Measurements from ENCODE around the gene PCDHGC3. TPM values are rescaled to one million over a fixed set of nuclear protein-coding genes. Genes with fewer than 3 reads are reported as not detected.

PCDHGC3 gene
- total and polyA plus RNA-seq, 12 donors: 8.7 to 112 (median 77.6) TPM

DNA sequence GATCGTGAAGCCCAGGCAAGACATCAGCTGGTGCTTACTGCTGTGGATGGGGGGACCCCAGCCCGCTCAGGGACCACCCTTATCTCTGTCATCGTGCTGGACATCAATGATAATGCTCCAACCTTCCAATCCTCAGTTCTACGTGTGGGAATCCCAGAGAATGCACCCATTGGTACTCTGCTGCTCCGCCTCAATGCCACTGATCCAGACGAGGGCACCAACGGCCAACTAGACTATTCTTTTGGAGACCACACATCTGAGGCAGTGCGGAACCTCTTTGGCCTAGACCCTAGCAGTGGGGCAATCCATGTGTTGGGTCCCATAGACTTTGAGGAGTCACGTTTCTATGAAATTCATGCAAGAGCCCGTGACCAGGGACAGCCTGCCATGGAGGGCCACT lies 14.1 kb downstream of the PCDHGC3 start:
- DNase-seq: peak in 1 of 7 donors; percentile 45
- Histone ChIP-seq H3K4me3 (no peak overlapping the region), H3K4me1 (replicated peaks in 1 of 2) (peaks cover 4 to 48% of the 10 kb centered on the region in 2 donors), H3K27ac (peak overlapping the region in 2 of 5 donors; percentile 65 to 77), H3K9me3 (replicated peaks in 1 of 3) (no peaks in the 10 kb centered on the region), H3K27me3 (no peaks in the 10 kb centered on the region), H3K36me3 (replicated peaks in 1 of 2) (no peaks in the 10 kb centered on the region)
- intact Hi-C loops (cut with DNase I): no loop called here
- TF ChIP-seq POLR2A (IDR thresholded peaks at IDR 0.05) (no peak), CTCF (IDR thresholded peaks at IDR 0.05) (no peak)
- 90 to 100% (median 92%) methylated on average over 7 to 10 of the region's 10 CpGs for WGBS, 4 donors

DNA sequence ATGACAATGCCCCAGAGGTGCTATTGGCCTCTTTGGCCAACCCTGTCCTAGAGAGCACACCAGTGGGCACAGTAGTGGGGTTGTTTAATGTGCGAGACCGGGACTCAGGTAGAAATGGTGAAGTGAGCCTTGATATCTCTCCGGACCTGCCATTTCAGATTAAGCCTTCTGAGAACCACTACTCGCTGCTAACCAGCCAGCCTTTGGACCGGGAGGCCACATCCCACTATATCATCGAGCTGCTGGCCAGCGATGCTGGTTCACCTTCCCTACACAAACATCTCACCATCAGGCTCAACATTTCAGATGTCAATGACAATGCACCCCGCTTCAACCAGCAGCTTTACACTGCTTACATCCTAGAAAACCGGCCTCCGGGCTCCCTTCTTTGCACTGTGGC lies 14.5 kb downstream of the PCDHGC3 start:
- H3K27ac ChIP-seq: no peak overlapping the region
- intact Hi-C loops (cut with DNase I): no loop called here
- no peak overlapping the region for H3K4me3 ChIP-seq
- no peaks in the 10 kb centered on the region for H3K36me3 ChIP-seq (replicated peaks in 1 of 2)
- no peaks in the 10 kb centered on the region for H3K9me3 ChIP-seq (replicated peaks in 1 of 3)
- peaks cover 4 to 44% of the 10 kb centered on the region in 2 donors for H3K4me1 ChIP-seq (replicated peaks in 1 of 2)
- DNase-seq: peak in 1 of 7 donors; percentile 49
- no peak for TF ChIP-seq CTCF (IDR thresholded peaks at IDR 0.05)
- H3K27me3 ChIP-seq: no peaks in the 10 kb centered on the region
- WGBS, 4 donors: 93 to 98% (median 97%) methylated on average over 8 to 10 of the region's 10 CpGs

DNA sequence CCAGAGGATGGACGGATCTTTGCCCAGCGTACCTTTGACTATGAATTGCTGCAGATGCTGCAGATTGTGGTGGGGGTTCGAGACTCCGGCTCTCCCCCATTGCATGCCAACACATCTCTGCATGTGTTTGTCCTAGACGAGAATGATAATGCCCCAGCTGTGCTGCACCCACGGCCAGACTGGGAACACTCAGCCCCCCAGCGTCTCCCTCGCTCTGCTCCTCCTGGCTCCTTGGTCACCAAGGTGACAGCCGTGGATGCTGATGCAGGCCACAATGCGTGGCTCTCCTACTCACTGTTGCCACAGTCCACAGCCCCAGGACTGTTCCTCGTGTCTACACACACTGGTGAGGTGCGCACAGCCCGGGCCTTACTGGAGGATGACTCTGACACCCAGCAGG lies 15.0 kb downstream of the PCDHGC3 start:
- intact Hi-C loops (cut with DNase I): no loop called here
- H3K4me1 ChIP-seq (replicated peaks in 1 of 2): peaks cover 4 to 40% of the 10 kb centered on the region in 2 donors
- H3K9me3 ChIP-seq (replicated peaks in 1 of 3): no peaks in the 10 kb centered on the region
- H3K4me3 ChIP-seq: no peak overlapping the region
- TF ChIP-seq POLR2A (IDR thresholded peaks at IDR 0.05) (no peak), CTCF (IDR thresholded peaks at IDR 0.05) (no peak)
- DNase-seq: peak in 1 of 7 donors; percentile 48
- H3K36me3 ChIP-seq (replicated peaks in 1 of 2): no peaks in the 10 kb centered on the region
- WGBS, 4 donors: 84 to 92% (median 89%) methylated on average over 3 to 13 of the region's 13 CpGs
- H3K27me3 ChIP-seq: no peaks in the 10 kb centered on the region
- H3K27ac ChIP-seq: no peak overlapping the region

- H3K9me3 ChIP-seq (replicated peaks in 1 of 3): no peaks in the 10 kb centered on the region
- 50 to 63% (median 60%) methylated on average over 44 to 66 of the region's 66 CpGs for WGBS, 4 donors
- no peaks in the 10 kb centered on the region for H3K27me3 ChIP-seq
- no peaks in the 10 kb centered on the region for H3K36me3 ChIP-seq (replicated peaks in 1 of 2)
- peak overlapping the region in 1 of 4 donors; percentile 13 for H3K4me3 ChIP-seq
- peaks cover 4 to 45% of the 10 kb centered on the region in 2 donors for H3K4me1 ChIP-seq (replicated peaks in 1 of 2)
- intact Hi-C loops (cut with DNase I): no loop called here
- TF ChIP-seq CTCF (IDR thresholded peaks at IDR 0.05) (no peak), POLR2A (IDR thresholded peaks at IDR 0.05) (no peak)
- H3K27ac ChIP-seq: no peak overlapping the region
- peak in 1 of 7 donors; percentile 49 for DNase-seq
Measured at GRCh38 chr5:141491323-141492167, 15.8 kb downstream of the PCDHGC3 start.

Data from adrenal gland (tissue), 12 donors.